ENCODE results near the gene RMI1. TPM values are rescaled to one million over a fixed set of nuclear protein-coding genes. Genes with fewer than 3 reads are reported as not detected.

The RMI1 gene
- total and polyA plus RNA-seq, 2 of the 8 experiments (the other 6 are each of a cell fraction or from before 2014, with no cell fraction given): 3.0 to 34.1 TPM

DNA sequence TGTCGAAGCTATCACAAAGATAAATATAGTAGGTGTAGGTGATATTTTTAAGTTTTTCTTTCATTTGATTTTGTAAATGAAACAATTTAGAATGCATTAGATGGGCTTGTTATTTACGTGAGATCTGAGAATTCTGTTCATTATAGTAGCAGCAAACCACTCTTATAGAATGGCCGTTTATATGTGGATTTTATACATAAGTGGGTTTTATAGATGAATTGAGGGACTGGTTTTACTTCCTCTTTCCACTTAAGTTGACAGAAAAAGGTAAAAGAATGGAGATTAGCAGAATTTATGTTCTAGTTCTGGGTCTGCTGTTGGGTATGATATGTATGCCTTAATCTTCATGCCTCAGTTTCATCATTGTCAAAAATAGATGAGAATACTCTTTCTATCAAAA lies 5.6 kb downstream of the RMI1 start:
- no peak overlapping the region for H3K56ac ChIP-seq (replicated peaks; ENCODE audit: insufficient read length, low read depth, low read length)
- DNase-seq (ENCODE audit: low read depth in 1 of 2, low spot score in 2 of 2) (no peak), FAIRE-seq (no peak)
- no peak overlapping the region for H4K91ac ChIP-seq (replicated peaks; ENCODE audit: insufficient read length, low read length)
- no peak overlapping the region for H3K4me2 ChIP-seq (ENCODE audit: insufficient read depth in 1 of 2, low read depth in 2 of 2, low read length in 2 of 2)
- ChIA-PET CTCF (ENCODE audit: partially characterized antibody) (no interaction called here), POLR2A (ENCODE audit: partially characterized antibody) (no interaction called here)
- no peak overlapping the region for H2BK12ac ChIP-seq (ENCODE audit: low read depth, low read length)
- no peak overlapping the region for H2AFZ ChIP-seq (ENCODE audit: low read length)
- H3K27ac ChIP-seq (ENCODE audit: low read depth, low read length): no peak overlapping the region
- H3K4me3 ChIP-seq (ENCODE audit: extremely low read depth in 1 of 4, insufficient read depth in 2 of 4, low read depth in 3 of 4, low read length in 4 of 4): no peak overlapping the region
- no peak overlapping the region for H3K4ac ChIP-seq (replicated peaks; ENCODE audit: insufficient read length, low read depth, low read length)
- H3K4me1 ChIP-seq (replicated peaks in 1 of 4; ENCODE audit: control insufficient read depth in 3 of 4, insufficient read depth in 4 of 4, low read length in 3 of 4): peaks cover 0 to 2% (median 0%) of the 10 kb centered on the region in 4 experiments; a peak in 2 of 7 replicates
- peaks cover 5% of the 10 kb centered on the region; the same call in 1 of the 2 replicates for H3K23me2 ChIP-seq (ENCODE audit: low read depth, low read length)
- no peak overlapping the region for H2BK15ac ChIP-seq (ENCODE audit: low read length)
- H3K79me2 ChIP-seq (ENCODE audit: control insufficient read depth in 1 of 2, insufficient read depth in 2 of 2, low read length in 2 of 2): peaks cover 3 to 83% of the 10 kb centered on the region in 2 experiments
- H2BK120ac ChIP-seq (replicated peaks; ENCODE audit: low read depth, low read length): no peak overlapping the region
- H3K79me1 ChIP-seq (ENCODE audit: low read depth, low read length): peaks cover 4% of the 10 kb centered on the region
- H3K23ac ChIP-seq (ENCODE audit: insufficient read length): no peak overlapping the region
- H3K36me3 ChIP-seq (ENCODE audit: control insufficient read depth in 2 of 4, insufficient read depth in 4 of 4, low read length in 3 of 4): peaks cover 0 to 20% (median 4%) of the 10 kb centered on the region in 4 experiments; a peak in 3 of 8 replicates
- no peak overlapping the region; a peak in 1 of 7 replicates for H3K9ac ChIP-seq (replicated peaks in 1 of 4; ENCODE audit: extremely low read depth in 1 of 4, low read depth in 3 of 4, low read length in 3 of 4)
- no peak overlapping the region for H4K8ac ChIP-seq (ENCODE audit: extremely low read depth, insufficient read depth, low read length)
- no peaks in the 10 kb centered on the region for H4K20me1 ChIP-seq (replicated peaks in 1 of 2; ENCODE audit: control insufficient read depth in 1 of 2, insufficient read depth in 2 of 2, low read length in 2 of 2)
- TF ChIP-seq BCL11A (IDR thresholded peaks at IDR 0.05; ENCODE audit: low read depth in 2 of 2, low read length in 2 of 2): no peak
- TF ChIP-seq SIX5 (IDR thresholded peaks at IDR 0.05; ENCODE audit: low read depth, low read length): no peak
- TF ChIP-seq TCF12 (IDR thresholded peaks at IDR 0.05; ENCODE audit: low read depth, low read length): no peak
- TF ChIP-seq CREB1 (IDR thresholded peaks at IDR 0.05): no peak
- no peak for TF ChIP-seq CBX5 (IDR thresholded peaks at IDR 0.05; ENCODE audit: low read depth, low read length)
- no peak overlapping the region for H3K14ac ChIP-seq (ENCODE audit: insufficient read length)
- H2AK5ac ChIP-seq (ENCODE audit: low read depth, low read length): no peak overlapping the region
- no peaks in the 10 kb centered on the region for H3K27me3 ChIP-seq (replicated peaks in 1 of 4; ENCODE audit: control insufficient read depth in 3 of 4, extremely low read depth in 1 of 4, insufficient read depth in 3 of 4, low read length in 3 of 4)
- H3K18ac ChIP-seq (ENCODE audit: extremely low read depth, low read length): no peak overlapping the region
- H2BK5ac ChIP-seq (ENCODE audit: low read depth, low read length): no peak overlapping the region
- WGBS, 2 experiments (ENCODE audit: extremely low coverage in 1 of 2, insufficient coverage in 1 of 2, insufficient read length in 1 of 2, insufficient replicate concordance in 2 of 2, low coverage in 1 of 2, low lambda C conversion rate in 2 of 2, missing lambda C conversion rate in 1 of 2): 97% methylated on average over 3 of the region's 3 CpGs; no CpG with 5 or more reads in 1 of the 2 experiments
- no peak overlapping the region for H2BK20ac ChIP-seq (ENCODE audit: low read length)
- no peak overlapping the region for H4K5ac ChIP-seq (ENCODE audit: insufficient read length, low read depth, low read length)
- H3K9me3 ChIP-seq (ENCODE audit: insufficient read depth in 2 of 2, low read depth in 1 of 2, low read length in 1 of 2): no peaks in the 10 kb centered on the region
